Sigmoid colon (tissue), 7 donors: ENCODE results near the gene KLRC3. TPM values are rescaled to one million over a fixed set of nuclear protein-coding genes. Genes with fewer than 3 reads are reported as not detected.
"Not testable (repeated sequence)": the region's sequence is repeated elsewhere in the genome, so short reads cannot be mapped to it uniquely, and the experiment has no call there.

ENCODE experiments used
- DNase-seq: peaks from one replicate; pipeline ENCODE4 v3.0.0-alpha.2; 2019
- H3K27ac ChIP-seq, 4 donors: fragments of 200-600 bp; sonication (generic); one replicate each; pipeline ENCODE4 v1.5.1; 2016 to 2019; ENCODE audit warnings: mild to moderate bottlenecking in 1 of 4
- H3K27me3 ChIP-seq, 3 donors: fragments of 200-600 bp; sonication (generic); one replicate each; pipeline ENCODE4 v1.5.1; 2019; ENCODE audit warnings: mild to moderate bottlenecking in 1 of 3
- H3K36me3 ChIP-seq, 4 donors: fragments of 200-600 bp; sonication (generic); one replicate each; pipeline ENCODE4 v1.5.1; 2016 to 2019
- H3K4me1 ChIP-seq, 4 donors: fragments of 200-600 bp; sonication (generic); one replicate each; pipeline ENCODE4 v1.5.1; 2017 to 2019
- H3K4me3 ChIP-seq, 4 donors: fragments of 200-600 bp; sonication (generic); one replicate each; pipeline ENCODE4 v1.5.1; 2017 to 2019; ENCODE audit warnings: mild to moderate bottlenecking in 2 of 4, moderate library complexity in 1 of 4
- H3K9me3 ChIP-seq, 4 donors: fragments of 200-600 bp in 3 of 4; sonication (generic) in 3 of 4; one replicate each; pipeline versions ENCODE4 v1.5.1 to v1.6.1; 2013 to 2019
- CTCF ChIP-seq, 4 experiments: fragments of 450-650 bp in 3 of 4; fragments of 200-600 bp in 1 of 4; IDR thresholded peaks; one replicate each; pipeline ENCODE4 v1.5.1; 2016 to 2019; ENCODE audit warnings: antibody characterized with exemption in 4 of 4, mild to moderate bottlenecking in 3 of 4, moderate library complexity in 2 of 4
- EP300 ChIP-seq, 4 donors: sonication (generic); formaldehyde crosslinking; IDR thresholded peaks; one replicate each; pipeline ENCODE4 v1.6.1; 2017; ENCODE audit warnings: antibody characterized with exemption in 4 of 4
- POLR2A ChIP-seq, 2 donors: fragments of 450-650 bp; IDR thresholded peaks; one replicate each; pipeline ENCODE4 v1.6.1; 2016; ENCODE audit warnings: antibody characterized with exemption in 2 of 2, mild to moderate bottlenecking in 2 of 2, moderate library complexity in 2 of 2
- POLR2AphosphoS5 ChIP-seq, 4 donors: sonication (generic); formaldehyde crosslinking; IDR thresholded peaks; one replicate each; pipeline ENCODE4 v1.6.1; 2017; ENCODE audit warnings: antibody characterized with exemption in 4 of 4
- WGBS, 2 donors: extraction: QIAGEN DNeasy Blood & Tissue Kit; methylation state at CpG; one replicate each; pipeline ENCODE4 v1.1.7; 2013; 5-methylcytosine and 5-hydroxymethylcytosine counted together
- intact Hi-C: fragments of 100-400 bp; cut with DNase I; formaldehyde crosslinking; loops from one replicate; pipeline ENCODE4 v1.15.1; 2023
- polyA plus RNA-seq, 3 donors: library from polyadenylated mRNA; stranded (reverse); fragments of 200-250 nt; gene quantifications; one replicate each; pipeline ENCODE4 v1.2.3, GENCODE V29; 2013
- total RNA-seq, 4 donors: library from RNA; depleted of rRNA; stranded (reverse); fragments of >200 nt; gene quantifications; one replicate each; pipeline ENCODE4 v1.1.0, GENCODE V29; 2016
- donor health status: healthy with polysubstance abuse.
- donor health status: Bipolar disorder and iron deficiency.
- donor health status: healthy.

KLRC3 gene
- total and polyA plus RNA-seq, 7 donors = 1.8 TPM; not detected in 6

DNA sequence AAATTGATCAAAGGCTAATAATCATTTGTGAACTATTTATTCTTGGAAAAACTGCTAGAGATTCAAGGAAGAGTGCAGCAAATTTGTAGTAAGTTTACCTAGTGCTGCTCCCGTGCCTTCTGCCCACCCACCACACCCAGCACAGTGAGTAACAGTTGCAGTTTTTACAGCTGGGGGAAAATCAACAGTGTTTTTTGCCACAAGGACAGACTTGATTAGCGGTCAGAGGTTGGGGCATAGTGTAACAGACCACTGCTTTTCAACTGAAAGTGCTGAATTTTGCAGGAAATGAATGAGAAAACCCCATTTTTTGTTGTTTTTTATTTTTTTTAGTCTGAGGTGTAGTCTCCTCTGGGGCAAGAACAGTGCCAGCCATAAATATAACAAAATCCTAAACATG lies 23.1 kb downstream of the KLRC3 start:
- 23 to 33% methylated on average over 2 of the region's 2 CpGs for WGBS, 2 donors
- no peaks in the 10 kb centered on the region for H3K36me3 ChIP-seq
- H3K27me3 ChIP-seq = no peaks in the 10 kb centered on the region
- TF ChIP-seq CTCF (IDR thresholded peaks at IDR 0.05) (no peak), POLR2A (IDR thresholded peaks at IDR 0.05) (no peak), POLR2AphosphoS5 (IDR thresholded peaks at IDR 0.05) (no peak), EP300 (IDR thresholded peaks at IDR 0.05) (no peak)
- H3K4me1 ChIP-seq = peaks cover 0 to 14% (median 12%) of the 10 kb centered on the region in 4 donors
- intact Hi-C loops = no loop called here
- DNase-seq = no peak
- no peak overlapping the region for H3K4me3 ChIP-seq
- no peak overlapping the region for H3K27ac ChIP-seq
- no peaks in the 10 kb centered on the region for H3K9me3 ChIP-seq

GRCh38 chr12:10396176-10396575 lies 24.2 kb downstream of the KLRC3 start:
- 69 to 83% methylated on average over 15 of the region's 15 CpGs for WGBS, 2 donors
- intact Hi-C loops = not testable (repeated sequence)

DNA sequence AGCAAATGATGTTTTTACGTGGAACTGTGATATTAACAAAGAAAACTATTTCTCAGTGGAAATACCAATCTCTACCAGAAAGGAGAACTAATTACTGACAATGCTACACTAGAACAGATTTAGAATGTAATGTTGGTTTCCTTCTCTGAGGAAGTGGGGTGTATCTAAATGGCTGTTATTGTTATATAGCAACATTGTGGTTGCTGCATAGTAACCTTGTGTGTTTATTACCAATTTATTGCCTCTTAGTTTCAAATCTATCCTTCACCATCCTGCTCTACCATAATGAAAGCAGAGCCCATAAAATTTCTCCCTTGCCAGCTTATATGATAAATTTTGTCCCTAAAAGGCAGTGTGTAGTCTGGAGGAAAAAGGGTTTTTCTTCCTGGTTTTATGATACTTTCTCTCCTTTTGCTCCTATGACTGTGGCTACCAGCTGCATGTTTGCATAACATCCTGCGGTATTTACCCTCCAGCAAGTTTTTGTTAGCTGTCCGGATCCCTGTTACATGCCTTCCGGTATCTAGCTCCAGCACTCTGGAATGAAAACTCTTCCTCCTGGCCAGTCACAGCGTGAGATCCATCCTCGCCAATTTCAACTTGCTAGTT lies 24.9 kb downstream of the KLRC3 start:
- 7 to 17% methylated on average over 6 of the region's 6 CpGs for WGBS, 2 donors
- peaks cover 0 to 16% (median 14%) of the 10 kb centered on the region in 4 donors for H3K4me1 ChIP-seq
- H3K4me3 ChIP-seq = peak overlapping the region in 2 of 4 donors; percentile 10 to 15
- no peaks in the 10 kb centered on the region for H3K36me3 ChIP-seq
- intact Hi-C loops = no loop called here
- peak overlapping the region; percentile 31 to 73 (median 66) for H3K27ac ChIP-seq
- DNase-seq = peak; percentile 71
- TF ChIP-seq POLR2A (IDR thresholded peaks at IDR 0.05) = no peak
- no peak for TF ChIP-seq EP300 (IDR thresholded peaks at IDR 0.05)
- peak in 1 of 4 donors; percentile 20 for TF ChIP-seq POLR2AphosphoS5 (IDR thresholded peaks at IDR 0.05)
- H3K27me3 ChIP-seq = no peaks in the 10 kb centered on the region
- H3K9me3 ChIP-seq = no peaks in the 10 kb centered on the region

More at GRCh38 chr12:10396176-10396575, 24.2 kb downstream of the KLRC3 start:
- H3K27me3 ChIP-seq, H3K9me3 ChIP-seq, H3K4me3 ChIP-seq, DNase-seq, H3K36me3 ChIP-seq: not testable (repeated sequence)
- Histone ChIP-seq H3K4me1 (peaks cover 0 to 16% (median 14%) of the 10 kb centered on the region in 4 donors), H3K27ac (peak overlapping the region in 3 of 4 donors; percentile 64 to 73 (median 67))

- Histone ChIP-seq H3K27ac (peak overlapping the region in 1 of 4 donors; percentile 73), H3K4me1 (peaks cover 0 to 16% (median 14%) of the 10 kb centered on the region in 4 donors)
- H3K27me3 ChIP-seq, DNase-seq, H3K36me3 ChIP-seq, H3K9me3 ChIP-seq, H3K4me3 ChIP-seq, intact Hi-C loops: not testable (repeated sequence)
- 65 to 76% methylated on average over 11 of the region's 11 CpGs for WGBS, 2 donors
Measured at GRCh38 chr12:10394531-10395152, 25.8 kb downstream of the KLRC3 start.

GRCh38 chr12:10393291-10393690 lies 27.1 kb downstream of the KLRC3 start:
- Histone ChIP-seq H3K36me3 (no peaks in the 10 kb centered on the region), H3K9me3 (no peaks in the 10 kb centered on the region), H3K27me3 (no peaks in the 10 kb centered on the region), H3K27ac (no peak overlapping the region), H3K4me1 (peaks cover 0 to 16% (median 14%) of the 10 kb centered on the region in 4 donors), H3K4me3 (no peak overlapping the region)
- WGBS, 2 donors = 29 to 63% methylated on average over 3 of the region's 3 CpGs
- DNase-seq = no peak
- TF ChIP-seq CTCF (IDR thresholded peaks at IDR 0.05) = no peak
- TF ChIP-seq POLR2A (IDR thresholded peaks at IDR 0.05) = no peak
- TF ChIP-seq POLR2AphosphoS5 (IDR thresholded peaks at IDR 0.05) = no peak
- TF ChIP-seq EP300 (IDR thresholded peaks at IDR 0.05) = no peak
- intact Hi-C loops = no loop called here

- Histone ChIP-seq H3K4me1 (peaks cover 0 to 16% (median 14%) of the 10 kb centered on the region in 4 donors), H3K9me3 (no peaks in the 10 kb centered on the region), H3K36me3 (no peaks in the 10 kb centered on the region), H3K27me3 (no peaks in the 10 kb centered on the region), H3K27ac (peak overlapping the region in 1 of 4 donors; percentile 6), H3K4me3 (no peak overlapping the region)
- intact Hi-C loops = no loop called here
- WGBS, 2 donors = 36 to 77% methylated on average over 7 of the region's 7 CpGs
- peak; percentile 81 for DNase-seq
- TF ChIP-seq EP300 (IDR thresholded peaks at IDR 0.05) (no peak), POLR2AphosphoS5 (IDR thresholded peaks at IDR 0.05) (peak in 3 of 4 donors; percentile 35 to 51 (median 36))
Measured at GRCh38 chr12:10392394-10392930, 27.9 kb downstream of the KLRC3 start.

- intact Hi-C loops, H3K9me3 ChIP-seq, DNase-seq, H3K36me3 ChIP-seq, H3K4me3 ChIP-seq, H3K27me3 ChIP-seq, H3K27ac ChIP-seq: not testable (repeated sequence)
- 94 to 95% methylated on average over 7 of the region's 7 CpGs for WGBS, 2 donors
- peaks cover 0 to 16% (median 14%) of the 10 kb centered on the region in 4 donors for H3K4me1 ChIP-seq
Measured at GRCh38 chr12:10390991-10391390, 29.4 kb downstream of the KLRC3 start.
